HG03460 (cell line): ENCODE data around the gene KRTAP19-5.
"Not testable (repeated sequence)": the region's sequence is repeated elsewhere in the genome, so short reads cannot be mapped to it uniquely, and the experiment has no call there.

ENCODE experiments used
- ATAC-seq: cut with Tn5 transposase; IDR thresholded peaks from one replicate; pipeline ENCODE4 v1.9.1; 2021; ENCODE audit not compliant: unreplicated experiment

Gene KRTAP19-5

DNA sequence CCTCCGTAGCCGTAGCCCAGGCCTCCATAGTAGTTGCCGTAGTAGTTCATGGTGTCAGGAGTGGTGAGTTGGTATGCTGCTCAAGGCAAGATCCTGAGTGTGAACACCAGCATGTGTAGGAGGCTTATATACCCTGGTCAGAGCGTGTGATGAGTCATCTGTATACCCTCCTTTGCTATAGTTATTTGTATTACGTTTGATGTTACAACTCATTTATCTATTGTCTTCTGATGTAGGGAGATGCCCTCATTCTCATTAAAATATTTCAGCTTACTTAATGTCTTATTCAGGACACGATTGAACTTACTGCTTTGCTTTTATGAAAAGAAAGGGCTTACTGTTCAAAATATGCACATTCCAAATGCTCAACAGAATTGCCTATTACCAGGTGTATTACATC, at the start of gene KRTAP19-5:
Gene KRTAP19-5 (minus strand): TSS at position 101 of the 400 bp plus-strand sequence. CDS start 51 bp downstream, at position 50.
- ATAC-seq: no peak

DNA sequence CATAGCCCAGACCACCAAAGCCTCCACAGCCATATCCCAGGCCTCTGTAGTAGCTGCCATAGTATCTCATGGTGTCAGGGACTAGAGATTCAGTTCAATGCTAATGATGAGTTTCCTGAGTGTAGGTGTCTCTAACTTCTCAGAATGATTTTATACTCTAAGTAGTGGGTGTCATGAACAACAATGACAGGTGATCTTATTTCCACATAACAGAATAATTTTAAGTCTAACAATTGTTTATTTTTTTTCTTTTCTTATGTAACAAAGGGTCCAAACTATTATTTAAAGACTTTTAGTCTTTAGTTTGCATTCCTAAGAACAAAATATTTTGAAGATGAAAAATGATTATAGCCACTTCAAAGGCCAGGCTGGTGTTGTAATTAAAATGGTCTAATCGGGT, 39.8 kb upstream of the KRTAP19-5 start, which contains the start of gene KRTAP19-6:
Gene KRTAP19-6 (minus strand): TSS at position 101 of the 400 bp plus-strand sequence. CDS start 31 bp downstream, at position 70.
- no peak for ATAC-seq

- ATAC-seq: no peak
These were observed 16.9 kb upstream of the KRTAP19-5 start for GRCh38 chr21:30518876-30519275.

- ATAC-seq: no peak
These were observed 13.7 kb upstream of the KRTAP19-5 start for GRCh38 chr21:30515681-30516080.

DNA sequence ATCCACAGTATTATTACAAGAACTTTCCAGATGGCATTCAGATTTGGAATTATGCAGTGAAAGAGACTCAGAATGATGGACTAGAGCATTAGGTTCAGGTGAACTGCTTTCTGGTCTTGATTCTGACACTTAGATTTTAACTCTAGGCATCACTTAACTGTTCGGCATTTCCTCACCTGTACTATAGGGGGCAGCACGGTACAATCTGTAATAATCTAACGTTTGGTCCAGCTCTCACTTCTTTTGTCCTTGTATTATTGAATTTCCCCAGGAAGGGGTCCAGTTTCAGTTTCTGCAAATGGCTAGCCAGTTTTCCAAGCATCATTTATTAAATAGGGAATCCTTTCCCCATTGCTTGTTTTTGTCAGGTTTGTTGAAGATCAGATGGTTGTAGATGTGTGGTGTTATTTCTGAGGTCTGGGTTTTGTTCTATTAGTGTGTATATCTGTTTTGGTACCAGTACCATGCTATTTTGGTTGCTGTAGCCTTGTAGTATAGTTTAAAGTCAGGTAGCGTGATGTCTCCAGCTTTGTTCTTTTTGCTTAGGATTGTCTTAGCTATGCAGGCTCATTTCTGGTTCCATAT, 3.8 kb upstream of the KRTAP19-5 start:
- ATAC-seq: not testable (repeated sequence)

DNA sequence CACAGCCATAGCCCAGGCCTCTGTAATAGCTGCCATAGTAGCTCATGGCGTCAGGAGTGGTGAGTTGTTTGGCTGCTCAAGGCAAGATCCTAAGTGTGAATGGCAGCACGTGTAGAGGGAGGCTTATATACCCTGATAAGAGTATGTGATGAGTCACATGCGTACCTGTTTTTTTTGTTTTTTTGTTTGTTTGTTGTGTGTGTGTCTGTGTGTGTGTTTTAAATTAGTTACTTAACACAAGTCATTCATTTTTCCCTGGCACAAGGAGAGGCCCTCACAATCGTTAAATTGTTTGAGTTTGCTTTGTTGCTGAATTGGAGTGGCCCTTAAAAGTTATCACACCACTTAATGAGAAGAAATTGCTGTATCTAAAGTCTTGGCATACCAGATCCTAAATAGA, 4.9 kb downstream of the KRTAP19-5 start, which contains the start of gene KRTAP19-4:
Gene KRTAP19-4 (minus strand): TSS at position 101 of the 400 bp plus-strand sequence. CDS start 55 bp downstream, at position 46.
- ATAC-seq: no peak

GRCh38 chr21:30491963-30492428, 9.9 kb downstream of the KRTAP19-5 start, which contains the start of gene KRTAP19-3:
KRTAP19-3 (minus strand) TSS chr21:30492013; CDS start chr21:30491957, 56 bp downstream.
- ATAC-seq: no peak

DNA sequence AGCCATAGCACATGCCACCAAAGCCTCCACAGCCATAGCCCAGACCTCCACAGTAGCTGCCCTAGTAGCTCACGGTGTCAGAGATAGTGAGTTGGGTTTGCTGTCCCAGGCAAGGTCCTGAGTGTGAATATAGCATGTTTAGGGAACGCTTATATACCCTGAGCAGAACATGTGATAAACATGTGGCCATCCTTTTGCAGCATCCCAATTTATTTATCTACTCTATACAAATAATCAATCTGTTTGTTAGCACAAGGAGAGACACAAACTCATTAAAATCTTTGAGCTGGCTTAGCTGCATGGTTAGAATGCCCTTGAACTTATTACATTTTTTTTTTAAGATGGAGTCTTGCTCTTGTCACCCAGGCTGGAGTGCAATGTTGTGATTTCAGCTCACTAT, 14.6 kb downstream of the KRTAP19-5 start, which contains the start of gene KRTAP19-2:
Gene KRTAP19-2 (minus strand): TSS at position 101 of the 400 bp plus-strand sequence. CDS start 88 bp downstream, at position 13.
- no peak for ATAC-seq

- no peak for ATAC-seq
These were observed 15.8 kb downstream of the KRTAP19-5 start for GRCh38 chr21:30486180-30486579.

GRCh38 chr21:30482130-30482529, 19.8 kb downstream of the KRTAP19-5 start:
- no peak for ATAC-seq

DNA sequence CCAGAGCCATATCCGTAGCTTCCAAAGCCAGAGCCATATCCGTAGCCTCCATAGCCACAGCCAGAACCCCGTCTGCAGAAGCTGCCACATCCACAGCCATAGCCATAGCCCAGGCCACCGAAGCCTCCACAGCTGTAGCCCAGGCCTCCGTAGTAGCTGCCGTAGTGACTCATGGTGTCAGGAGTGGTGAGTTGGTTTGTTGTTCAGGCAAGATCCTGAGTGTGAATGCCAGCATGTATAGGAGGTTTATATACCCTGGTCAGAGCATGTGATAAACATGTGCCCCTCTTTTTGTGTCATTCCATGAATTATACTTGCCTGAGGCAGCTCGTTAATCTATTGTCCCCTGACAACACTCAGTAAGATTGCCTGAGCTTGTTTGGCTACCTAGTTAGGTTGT, 21.8 kb downstream of the KRTAP19-5 start, which contains the start of gene KRTAP19-1:
Gene KRTAP19-1 (minus strand): TSS at position 223 of the 400 bp plus-strand sequence. CDS start 50 bp downstream, at position 173.
- ATAC-seq: no peak

- no peak for ATAC-seq
These were observed 22.7 kb downstream of the KRTAP19-5 start for GRCh38 chr21:30479259-30479658.

GRCh38 chr21:30478004-30478403, 23.9 kb downstream of the KRTAP19-5 start:
- no peak for ATAC-seq

- no peak for ATAC-seq
These were observed 32.8 kb downstream of the KRTAP19-5 start for GRCh38 chr21:30468900-30469714.

- no peak for ATAC-seq
These were observed 38.2 kb downstream of the KRTAP19-5 start for GRCh38 chr21:30463713-30464112.
